Natural killer cell (primary cell): ENCODE results near the gene PRKAB2. TPM values are rescaled to one million over a fixed set of nuclear protein-coding genes. Genes with fewer than 3 reads are reported as not detected.

Experiments used
- ATAC-seq, 3 donors: fragments of 150-1000 bp in 2 of 3; fragments of 200-7000 bp in 1 of 3; cut with Tn5 transposase; 1 replicate in 1 of 3; 2 replicates in 2 of 3; pipeline ENCODE4 v1.10.0; 2021; ENCODE audit warnings: mild to moderate bottlenecking in 2 of 3, moderate library complexity in 2 of 3
- DNase-seq, 2 donors: peaks; one replicate each; pipeline versions ENCODE4 v3.0.0 to v3.0.0-alpha.2; 2013 to 2021; ENCODE audit warnings: mixed read lengths in 1 of 2
- H3K27ac ChIP-seq: one replicate; pipeline ENCODE4 v1.5.1; 2013; ENCODE audit warnings: mild to moderate bottlenecking, low read length
- H3K27me3 ChIP-seq: one replicate; pipeline ENCODE4 v1.6.1; 2013; ENCODE audit warnings: low read length; ENCODE audit not compliant: control insufficient read depth, insufficient read depth
- H3K36me3 ChIP-seq: one replicate; pipeline ENCODE4 v1.6.1; 2013; ENCODE audit warnings: low read length; ENCODE audit not compliant: control insufficient read depth, insufficient read depth
- H3K4me1 ChIP-seq: one replicate; pipeline ENCODE4 v1.6.1; 2013; ENCODE audit warnings: low read length; ENCODE audit not compliant: control insufficient read depth, insufficient read depth
- H3K4me3 ChIP-seq: one replicate; pipeline ENCODE4 v1.5.1; 2013; ENCODE audit warnings: low read length
- H3K9me3 ChIP-seq: one replicate; pipeline ENCODE4 v1.6.1; 2013; ENCODE audit warnings: low read length; ENCODE audit not compliant: control insufficient read depth, insufficient read depth
- H3K27ac Mint-ChIP-seq, 2 donors: one replicate each; pipeline ENCODE4 v1.8.0; 2022; ENCODE audit warnings: mild to moderate bottlenecking in 2 of 2, mixed read lengths in 2 of 2, moderate library complexity in 1 of 2
- H3K27me3 Mint-ChIP-seq, 2 donors: one replicate each; pipeline ENCODE4 v1.8.0; 2022; ENCODE audit warnings: low read depth in 2 of 2, mixed read lengths in 2 of 2
- H3K36me3 Mint-ChIP-seq: one replicate; pipeline ENCODE4 v1.8.0; 2022; ENCODE audit warnings: mixed read lengths
- H3K4me1 Mint-ChIP-seq, 2 donors: one replicate each; pipeline ENCODE4 v1.8.0; 2022; ENCODE audit warnings: mixed read lengths in 2 of 2
- H3K4me3 Mint-ChIP-seq: one replicate; pipeline ENCODE4 v1.8.0; 2022; ENCODE audit warnings: mild to moderate bottlenecking, moderate library complexity, mixed read lengths
- H3K9me3 Mint-ChIP-seq, 2 donors: one replicate each; pipeline ENCODE4 v1.8.0; 2022; ENCODE audit warnings: mixed read lengths in 2 of 2
- WGBS: methylation state at CpG from one replicate; pipeline ENCODE4 v1.1.7; 2013; ENCODE audit warnings: missing lambda C conversion rate; ENCODE audit not compliant: insufficient coverage; 5-methylcytosine and 5-hydroxymethylcytosine counted together
- intact Hi-C: fragments of 100-400 bp; cut with micrococcal nuclease; formaldehyde crosslinking; loops from one replicate; pipeline ENCODE4 v1.14.2; 2022
- total RNA-seq, 4 donors: library from RNA; stranded (reverse); fragments of 120-200 nt in 1 of 4; gene quantifications; one replicate each; pipeline versions ENCODE4 v1.2.3 to v1.2.4, GENCODE V29; 2013 to 2022
- TF ChIP-seq, protein P1 (sequence below): fragments of 200-600 bp; IDR thresholded peaks from one replicate; pipeline ENCODE4 v1.8.0; 2022; ENCODE audit warnings: antibody characterized with exemption

The PRKAB2 gene
- total RNA-seq, 3 donors from 2014 or later (not counting 1 experiment from before 2014, with no cell fraction given) = 15.1 to 19.1 (median 16.0) TPM

DNA sequence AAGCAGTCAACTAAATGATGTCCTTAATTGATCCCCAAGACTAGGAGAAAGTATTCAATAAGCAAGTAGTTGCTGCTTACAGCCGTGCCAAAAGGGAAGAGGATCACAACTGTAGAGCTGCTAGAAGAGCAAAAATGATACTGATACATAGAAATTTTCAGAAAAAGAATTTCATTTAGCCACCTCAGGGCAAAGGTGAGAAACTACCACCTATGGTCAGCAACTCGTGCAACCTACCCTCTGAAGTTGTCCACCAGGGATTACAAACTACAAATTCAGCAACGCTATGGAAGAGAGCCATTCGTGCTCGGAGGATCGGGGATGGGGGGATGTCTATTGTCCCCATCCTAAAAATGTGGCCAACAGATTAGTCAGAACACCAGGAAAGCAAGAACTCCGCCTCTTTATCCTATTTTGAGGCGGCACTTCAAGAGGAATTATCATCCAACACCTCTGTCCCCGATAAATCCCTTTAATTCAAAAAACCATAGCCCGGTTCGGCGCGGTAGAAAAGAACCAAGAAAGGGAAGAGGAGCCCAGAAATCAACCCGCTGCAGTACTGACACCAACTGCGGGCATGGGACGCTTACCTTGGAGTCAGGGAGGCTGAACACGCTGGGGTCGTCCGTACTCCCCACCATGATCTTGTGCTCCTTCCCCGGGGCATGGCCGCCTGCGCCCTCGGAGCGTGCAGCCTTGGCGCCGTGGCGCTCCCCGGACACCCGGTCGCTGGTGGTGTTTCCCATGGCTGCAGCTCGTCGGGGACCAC lies 687 bp downstream of the PRKAB2 start:
- peak in 1 of 2 donors; percentile 31 for DNase-seq

GRCh38 chr1:147169840-147170674 lies 2.2 kb downstream of the PRKAB2 start:
- peaks cover 17% of the 10 kb centered on the region for H3K36me3 ChIP-seq
- H3K27me3 ChIP-seq = no peaks in the 10 kb centered on the region
- Mint-ChIP-seq H3K4me1 (peaks cover 30 to 51% of the 10 kb centered on the region in 2 donors), H3K27ac (no peak overlapping the region), H3K4me3 (peak overlapping the region; percentile 49), H3K9me3 (no peaks in the 10 kb centered on the region), H3K27me3 (no peaks in the 10 kb centered on the region), H3K36me3 (no peaks in the 10 kb centered on the region)
- H3K27ac ChIP-seq = no peak overlapping the region
- no peak for ATAC-seq
- TF ChIP-seq, protein P1, sequence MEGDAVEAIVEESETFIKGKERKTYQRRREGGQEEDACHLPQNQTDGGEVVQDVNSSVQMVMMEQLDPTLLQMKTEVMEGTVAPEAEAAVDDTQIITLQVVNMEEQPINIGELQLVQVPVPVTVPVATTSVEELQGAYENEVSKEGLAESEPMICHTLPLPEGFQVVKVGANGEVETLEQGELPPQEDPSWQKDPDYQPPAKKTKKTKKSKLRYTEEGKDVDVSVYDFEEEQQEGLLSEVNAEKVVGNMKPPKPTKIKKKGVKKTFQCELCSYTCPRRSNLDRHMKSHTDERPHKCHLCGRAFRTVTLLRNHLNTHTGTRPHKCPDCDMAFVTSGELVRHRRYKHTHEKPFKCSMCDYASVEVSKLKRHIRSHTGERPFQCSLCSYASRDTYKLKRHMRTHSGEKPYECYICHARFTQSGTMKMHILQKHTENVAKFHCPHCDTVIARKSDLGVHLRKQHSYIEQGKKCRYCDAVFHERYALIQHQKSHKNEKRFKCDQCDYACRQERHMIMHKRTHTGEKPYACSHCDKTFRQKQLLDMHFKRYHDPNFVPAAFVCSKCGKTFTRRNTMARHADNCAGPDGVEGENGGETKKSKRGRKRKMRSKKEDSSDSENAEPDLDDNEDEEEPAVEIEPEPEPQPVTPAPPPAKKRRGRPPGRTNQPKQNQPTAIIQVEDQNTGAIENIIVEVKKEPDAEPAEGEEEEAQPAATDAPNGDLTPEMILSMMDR = no peak
- peaks cover 17% of the 10 kb centered on the region for H3K4me1 ChIP-seq
- no peaks in the 10 kb centered on the region for H3K9me3 ChIP-seq
- intact Hi-C loops = no loop called here
- WGBS = 92% methylated on average over 5 of the region's 6 CpGs
- no peak overlapping the region for H3K4me3 ChIP-seq
- no peak for DNase-seq

More for the DNA sequence above, 687 bp downstream of the PRKAB2 start:
- peaks cover 11% of the 10 kb centered on the region for H3K36me3 ChIP-seq
- no peaks in the 10 kb centered on the region for H3K9me3 ChIP-seq
- H3K27ac ChIP-seq = peak overlapping the region; percentile 76
- no peak for ATAC-seq
- Mint-ChIP-seq H3K4me3 (peak overlapping the region; percentile 99), H3K27me3 (no peaks in the 10 kb centered on the region), H3K4me1 (peaks cover 30 to 50% of the 10 kb centered on the region in 2 donors), H3K36me3 (no peaks in the 10 kb centered on the region), H3K27ac (peak overlapping the region; percentile 95 to 99), H3K9me3 (no peaks in the 10 kb centered on the region)
- TF ChIP-seq, protein P1 = no peak
- peaks cover 17% of the 10 kb centered on the region for H3K4me1 ChIP-seq
- WGBS = under 1% methylated on average over 32 of the region's 32 CpGs
- H3K4me3 ChIP-seq = peak overlapping the region; percentile 70
- intact Hi-C loops = loop anchor here (1.0 kb wide), 2 partner anchors 54 to 71 kb away; partner anchors contain the start of genes CHD1L and FMO5
- H3K27me3 ChIP-seq = no peaks in the 10 kb centered on the region

GRCh38 chr1:147169171-147169570 lies 3.1 kb downstream of the PRKAB2 start:
- no peak overlapping the region for H3K27ac Mint-ChIP-seq
- intact Hi-C loops = no loop called here
- no peaks in the 10 kb centered on the region for H3K9me3 Mint-ChIP-seq

More at GRCh38 chr1:147169171-147169570, 3.1 kb downstream of the PRKAB2 start:
- no peaks in the 10 kb centered on the region for H3K27me3 ChIP-seq
- peaks cover 27 to 42% of the 10 kb centered on the region in 2 donors for H3K4me1 Mint-ChIP-seq
- H3K27me3 Mint-ChIP-seq = no peaks in the 10 kb centered on the region
- WGBS = no CpG with 5 or more reads among the region's 3 CpGs
- H3K36me3 Mint-ChIP-seq = no peaks in the 10 kb centered on the region
- H3K27ac ChIP-seq = no peak overlapping the region
- DNase-seq (no peak), ATAC-seq (no peak)
- H3K9me3 ChIP-seq = no peaks in the 10 kb centered on the region
- H3K4me3 ChIP-seq = no peak overlapping the region
- H3K4me1 ChIP-seq = peaks cover 17% of the 10 kb centered on the region
- peaks cover 17% of the 10 kb centered on the region for H3K36me3 ChIP-seq
- TF ChIP-seq, protein P1 = no peak
- H3K4me3 Mint-ChIP-seq = peak overlapping the region; percentile 21
